GM18520 (cell line): ENCODE results near the gene FOXP1.

Experiments used
- ATAC-seq: cut with Tn5 transposase; IDR thresholded peaks from one replicate; pipeline ENCODE4 v1.9.1; 2021; ENCODE audit not compliant: unreplicated experiment

The FOXP1 gene

DNA sequence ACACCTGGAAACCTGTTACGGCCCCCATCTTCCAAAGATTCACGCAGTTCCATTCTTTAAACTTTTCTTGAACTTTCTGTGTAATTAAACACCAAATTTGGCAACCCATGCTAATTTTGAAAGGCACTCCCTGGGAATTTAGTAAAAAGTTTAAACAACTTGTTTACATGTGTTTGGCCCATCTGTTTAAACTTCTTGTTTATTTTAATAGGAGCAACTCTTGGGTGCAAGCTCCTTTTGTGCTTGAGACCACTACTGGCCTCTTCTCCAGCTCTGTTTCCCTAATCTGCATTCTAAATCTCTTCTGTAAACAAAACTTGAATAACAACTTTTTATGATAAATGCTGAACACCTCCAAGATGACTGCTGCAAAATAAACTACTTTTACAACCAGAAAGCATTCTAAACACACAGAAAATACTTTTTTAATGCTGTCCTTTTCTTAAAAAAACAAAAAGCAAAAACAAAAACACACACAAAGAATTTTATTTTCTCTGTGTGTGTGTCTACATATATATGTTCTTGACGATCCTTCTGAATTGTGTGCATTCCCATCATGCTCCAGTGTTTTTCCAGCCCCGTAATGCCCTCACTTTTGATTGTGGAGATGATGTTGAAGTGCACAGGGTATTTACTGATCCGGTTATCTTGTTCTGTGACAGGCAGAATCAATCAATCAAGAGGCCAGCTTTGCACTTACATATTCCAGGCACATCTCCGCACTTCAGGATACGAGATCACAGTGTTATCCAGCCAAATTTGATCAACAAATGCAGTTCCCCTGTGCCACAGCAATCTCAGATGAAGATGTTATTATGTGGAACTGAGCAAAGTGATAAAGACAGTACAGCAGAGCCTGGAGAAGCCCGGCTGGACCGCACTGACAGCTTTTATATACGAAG lies 416.9 kb downstream of the FOXP1 start:
- no peak for ATAC-seq

DNA sequence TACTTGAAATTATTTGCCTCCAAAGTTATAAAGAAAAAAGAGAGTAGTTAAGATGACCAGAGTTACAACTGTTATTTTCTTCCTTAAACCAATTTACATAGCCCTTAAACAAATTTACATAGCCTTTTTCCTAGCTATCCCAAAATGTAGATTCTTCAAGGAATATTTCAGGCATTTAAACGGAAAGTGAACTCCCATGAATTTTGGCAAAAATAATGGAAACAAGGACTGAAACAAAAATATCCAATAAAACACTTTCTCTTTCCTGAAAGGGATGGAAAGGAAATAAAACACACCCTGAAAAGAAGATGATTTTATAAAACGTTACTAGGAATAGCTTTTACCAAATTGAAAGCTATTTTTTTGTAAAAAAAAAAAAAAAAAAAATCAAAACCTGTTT lies 418.6 kb downstream of the FOXP1 start:
- no peak for ATAC-seq

DNA sequence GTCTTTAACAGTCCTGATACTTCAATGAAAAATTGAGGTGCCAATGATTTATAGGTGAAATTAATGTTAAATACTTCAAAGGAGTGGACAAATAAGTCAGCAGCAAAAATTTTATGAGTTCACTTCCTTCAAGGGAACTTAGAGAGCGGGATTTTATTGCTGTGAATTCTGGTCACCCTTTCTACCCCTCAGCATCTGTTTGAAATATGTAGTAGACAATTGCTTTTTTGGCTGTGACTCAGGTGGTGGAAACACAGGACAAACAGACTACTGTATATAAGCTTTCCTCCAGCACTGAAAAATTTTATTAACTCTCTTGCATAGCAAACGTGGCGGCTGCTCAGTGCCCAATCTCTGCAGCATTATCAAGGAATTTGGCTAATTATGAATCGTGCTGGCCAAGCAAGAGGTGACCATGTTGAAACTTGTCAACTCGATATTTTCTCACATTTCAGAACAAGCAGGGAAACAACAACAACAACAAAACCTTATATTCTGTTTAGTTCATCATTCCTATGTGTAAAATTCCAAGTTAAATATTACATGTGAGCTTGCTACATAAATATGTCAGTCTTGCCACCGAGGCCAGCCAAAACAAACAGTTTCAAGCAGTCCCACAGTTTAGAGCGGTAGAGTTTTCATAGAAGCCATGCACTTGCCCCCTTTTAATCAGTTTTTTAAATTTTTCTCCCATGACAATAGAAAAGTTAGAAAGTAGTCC lies 420.2 kb downstream of the FOXP1 start:
- ATAC-seq: no peak

DNA sequence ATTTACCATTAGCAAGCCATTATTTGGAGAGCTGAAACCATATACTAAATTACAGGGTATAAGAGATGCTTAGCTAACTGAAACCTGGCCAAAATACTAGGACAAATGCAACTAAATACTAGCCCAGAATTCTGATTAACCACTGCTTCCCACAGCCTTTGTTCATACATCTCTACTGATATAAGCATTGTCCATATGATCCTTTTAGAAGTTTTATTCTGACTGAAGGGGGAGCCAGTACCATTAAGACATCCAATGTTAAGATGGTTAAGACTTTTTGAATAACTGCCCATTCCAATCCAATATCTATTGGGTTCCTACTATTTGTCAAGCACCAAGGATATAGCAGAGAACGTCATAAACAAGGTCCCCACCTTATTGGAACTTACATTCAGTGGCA lies 421.3 kb downstream of the FOXP1 start:
- ATAC-seq: no peak

DNA sequence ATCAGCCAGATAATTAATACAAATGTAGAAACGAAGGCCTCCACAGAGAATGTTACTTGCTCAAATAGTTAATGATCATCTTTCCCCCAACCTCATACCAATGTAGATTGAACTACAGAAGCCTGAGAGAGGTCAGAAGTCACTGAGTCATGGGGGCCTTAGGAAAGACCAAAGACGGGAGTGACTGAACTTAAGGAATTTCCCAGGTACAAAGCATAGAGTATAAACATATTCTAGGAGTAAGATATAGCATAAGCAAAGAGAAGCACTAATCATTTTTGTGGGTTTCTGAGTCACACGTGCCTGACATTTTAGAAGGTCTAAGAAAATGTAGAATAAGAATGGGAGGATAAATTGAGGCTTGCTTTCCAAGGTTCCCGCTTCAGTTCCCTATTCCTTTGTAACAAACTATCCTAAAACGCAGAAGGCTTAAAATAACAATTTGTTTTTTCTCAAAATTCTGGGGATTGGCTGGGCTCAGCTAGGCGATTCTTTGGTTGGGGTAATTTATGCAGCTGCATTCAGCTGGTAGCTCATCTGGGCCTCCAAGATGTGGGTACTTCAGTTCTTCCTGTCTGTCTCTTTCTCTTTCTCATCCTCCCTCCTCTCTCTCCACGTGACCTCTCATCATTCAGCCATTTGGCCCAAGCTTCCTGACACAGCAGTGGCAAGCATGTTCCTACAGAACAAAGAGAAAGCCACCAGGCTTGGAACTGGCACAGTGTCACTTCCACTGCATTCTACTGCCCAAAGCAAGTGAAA lies 422.6 kb downstream of the FOXP1 start:
- ATAC-seq: no peak

DNA sequence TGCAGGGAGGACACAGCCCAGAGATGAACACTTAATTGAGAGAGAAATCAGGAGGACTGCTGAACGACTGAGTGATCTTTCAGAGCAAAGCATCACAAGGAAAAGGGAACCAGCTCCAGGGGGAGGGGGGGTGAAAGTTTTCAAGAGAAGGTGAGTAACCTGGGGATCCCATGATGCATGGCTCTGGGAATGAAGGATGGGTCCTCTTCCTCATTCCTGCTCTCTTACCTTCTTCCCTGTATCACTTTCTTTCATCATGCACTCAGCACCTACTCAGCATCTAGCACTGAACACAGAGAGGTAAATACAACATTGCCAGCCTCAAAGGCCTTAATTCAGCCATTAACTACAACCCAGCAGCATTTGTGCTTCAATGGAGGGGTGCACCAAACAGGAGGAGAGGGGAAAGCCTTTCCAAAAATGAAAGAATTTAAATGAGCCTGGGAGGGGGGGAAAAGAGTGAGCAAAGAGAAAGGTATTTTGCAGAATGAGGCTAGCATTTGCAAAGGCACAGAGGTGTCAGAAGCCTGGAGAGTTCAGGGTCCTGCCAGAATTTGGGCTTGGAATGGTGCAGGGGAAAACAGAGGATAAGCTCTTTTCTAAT lies 427.4 kb downstream of the FOXP1 start:
- ATAC-seq: no peak

DNA sequence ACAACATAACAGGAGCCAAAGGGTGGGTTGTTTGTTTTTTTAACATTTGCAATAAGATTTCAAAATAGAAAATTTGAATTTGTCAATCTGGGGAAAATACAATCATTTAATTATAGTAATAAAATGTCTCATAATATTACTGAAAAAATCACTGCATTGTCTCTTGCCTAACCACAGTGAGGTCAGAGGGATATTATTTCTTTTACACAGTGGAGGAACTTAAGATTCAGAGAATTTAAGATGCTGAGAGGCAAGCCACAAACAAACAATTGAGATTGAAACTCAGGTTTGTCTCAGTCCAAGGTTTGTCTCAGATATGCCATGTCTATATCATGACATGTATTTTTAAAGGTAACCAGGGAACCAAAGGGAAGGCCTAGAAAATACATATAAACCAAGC lies 428.7 kb downstream of the FOXP1 start:
- no peak for ATAC-seq

DNA sequence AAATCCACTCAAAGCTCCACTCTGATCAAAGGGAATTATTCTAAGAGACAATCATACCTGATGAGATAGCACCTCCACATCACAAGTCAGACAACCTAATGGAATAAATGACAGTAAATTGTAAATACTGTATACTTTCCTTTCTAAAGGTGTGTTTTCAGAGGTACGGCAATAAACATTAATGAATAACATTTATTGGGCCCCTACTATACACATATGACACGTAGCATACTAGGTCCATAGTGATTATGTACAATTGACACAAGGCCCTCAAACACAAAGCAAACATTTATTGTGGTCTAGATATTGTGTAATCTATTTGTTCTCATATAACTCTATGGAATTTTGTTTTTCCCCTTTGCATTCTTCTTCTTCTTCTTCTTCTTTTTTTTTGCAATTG lies 429.8 kb downstream of the FOXP1 start:
- no peak for ATAC-seq

DNA sequence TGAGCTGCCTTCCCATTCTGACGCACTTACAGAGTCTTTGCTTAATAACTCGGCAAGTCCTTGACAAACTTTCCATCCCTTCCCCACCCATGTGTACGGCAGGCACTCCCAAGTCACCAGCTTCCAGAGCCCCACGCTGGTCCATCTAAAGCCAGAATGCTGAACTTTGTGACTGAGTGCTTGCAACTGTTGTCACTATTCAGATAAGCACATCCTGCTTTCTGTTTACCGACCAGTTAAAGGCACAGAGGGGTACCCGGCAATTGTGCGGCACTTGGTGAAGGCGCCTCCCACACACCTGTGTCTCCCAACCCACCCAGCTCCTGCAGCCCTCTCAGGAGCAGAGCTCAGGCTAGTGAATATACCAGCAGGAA lies 430.6 kb downstream of the FOXP1 start:
- ATAC-seq: no peak

DNA sequence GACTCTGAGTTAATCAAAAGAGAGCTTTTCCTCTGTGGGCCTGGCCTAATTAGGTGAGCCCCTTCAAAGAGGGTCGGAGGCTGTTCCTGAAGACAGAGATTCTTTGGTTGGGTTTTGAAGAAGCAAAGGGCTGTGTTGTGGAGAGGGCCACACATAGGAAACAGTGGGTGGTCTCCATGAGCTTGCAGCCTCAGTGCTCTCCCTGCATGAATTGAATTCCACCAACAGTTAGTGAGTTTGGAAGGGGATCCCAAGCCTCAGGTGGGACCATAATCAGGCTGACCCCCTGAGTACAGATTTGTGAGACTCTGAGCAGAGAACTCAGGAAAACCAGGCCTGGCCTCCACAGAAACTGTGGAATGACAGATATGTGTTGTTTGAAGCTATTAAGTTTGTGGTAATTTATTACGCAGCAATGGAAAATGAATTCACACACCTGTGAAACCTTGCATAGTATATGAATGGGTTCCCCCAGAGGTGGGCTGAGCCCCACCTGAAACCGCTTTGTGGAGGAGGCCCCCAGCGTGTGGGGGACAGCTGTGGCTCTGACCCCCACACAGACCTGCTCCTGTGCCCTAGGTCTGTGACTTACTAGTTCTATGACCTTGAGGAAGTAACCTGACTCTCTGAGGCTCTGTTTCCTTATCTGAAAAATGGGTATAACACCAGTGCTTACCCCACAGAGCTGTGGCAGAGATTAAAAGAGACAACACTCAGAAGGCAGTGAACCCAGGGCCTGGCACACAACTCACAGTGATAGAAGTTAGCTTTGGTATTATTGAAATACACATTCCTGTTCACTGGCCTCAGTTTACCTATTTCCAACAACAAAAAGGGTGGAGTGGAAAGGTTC lies 431.3 kb downstream of the FOXP1 start:
- no peak for ATAC-seq

DNA sequence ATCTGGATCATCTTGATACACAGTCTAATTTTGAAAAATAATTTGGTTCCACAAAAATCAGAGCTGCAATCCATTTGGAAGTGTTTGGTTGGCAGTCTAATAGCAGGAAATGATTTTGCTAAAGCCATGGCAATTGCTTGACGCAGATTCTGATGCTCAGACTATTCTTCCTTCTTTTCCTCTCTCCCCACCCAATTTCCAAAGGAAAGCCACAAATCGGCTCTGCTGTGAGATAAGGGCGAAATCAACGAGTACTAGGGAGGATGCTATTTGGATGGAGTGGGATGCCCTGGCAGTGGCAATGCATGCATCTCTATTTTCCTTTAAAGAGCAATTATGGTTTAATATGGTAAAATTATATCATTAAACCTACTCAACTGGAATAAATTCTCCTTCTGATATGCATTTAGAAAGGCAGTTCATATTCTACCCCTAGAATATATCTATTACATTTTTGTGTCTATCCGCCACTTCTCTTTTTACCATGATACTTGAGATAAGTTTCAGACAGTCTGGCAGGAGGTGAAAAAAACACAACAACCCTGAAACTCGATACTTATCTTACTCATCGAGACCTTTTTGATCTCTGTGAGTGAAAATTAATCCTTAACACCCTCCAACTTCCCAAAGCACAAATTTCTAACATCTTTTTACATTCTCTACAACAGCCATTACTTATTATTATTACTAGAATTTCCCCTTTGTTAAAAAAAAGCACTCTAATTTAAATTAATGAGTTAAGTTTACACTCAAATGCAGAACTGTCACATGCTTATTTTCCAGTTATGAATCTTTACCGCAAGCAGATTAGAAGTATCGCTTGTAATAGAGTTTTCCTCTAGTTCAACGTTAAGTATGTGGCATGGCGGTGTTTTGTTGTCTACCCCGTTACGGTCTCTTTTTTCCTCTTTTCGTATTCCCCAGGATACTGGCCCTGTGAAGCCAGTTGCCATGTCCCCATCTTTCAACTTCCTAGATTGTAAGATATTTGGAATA lies 433.3 kb downstream of the FOXP1 start:
- ATAC-seq: no peak

DNA sequence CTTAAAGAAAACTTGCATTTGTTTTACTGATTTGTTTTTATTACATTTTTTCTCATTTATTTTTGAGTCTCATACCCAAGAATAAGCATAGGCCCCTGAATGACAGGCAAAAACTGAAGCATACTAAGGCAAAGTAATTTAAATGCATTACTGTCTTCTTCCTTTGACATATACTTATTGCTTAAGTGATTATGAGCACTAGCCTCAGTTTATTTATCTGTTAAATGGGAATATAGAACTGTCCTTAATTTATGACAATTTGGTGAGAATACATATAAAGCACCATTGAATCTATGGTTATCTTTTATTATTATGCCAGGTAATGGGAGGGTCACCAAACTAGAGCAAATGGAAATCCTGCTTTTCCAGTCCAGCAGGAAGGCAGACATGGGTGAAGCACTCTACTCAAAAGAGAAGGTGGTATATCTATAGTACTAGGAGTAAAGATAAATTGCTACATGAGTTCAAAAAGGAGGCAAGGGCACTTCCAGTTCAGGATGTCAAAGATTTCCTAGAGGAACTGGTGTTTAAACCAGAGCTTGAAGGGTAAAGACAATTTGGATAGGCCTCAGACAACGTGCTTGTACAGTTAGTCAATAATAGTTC lies 435.0 kb downstream of the FOXP1 start:
- ATAC-seq: no peak

DNA sequence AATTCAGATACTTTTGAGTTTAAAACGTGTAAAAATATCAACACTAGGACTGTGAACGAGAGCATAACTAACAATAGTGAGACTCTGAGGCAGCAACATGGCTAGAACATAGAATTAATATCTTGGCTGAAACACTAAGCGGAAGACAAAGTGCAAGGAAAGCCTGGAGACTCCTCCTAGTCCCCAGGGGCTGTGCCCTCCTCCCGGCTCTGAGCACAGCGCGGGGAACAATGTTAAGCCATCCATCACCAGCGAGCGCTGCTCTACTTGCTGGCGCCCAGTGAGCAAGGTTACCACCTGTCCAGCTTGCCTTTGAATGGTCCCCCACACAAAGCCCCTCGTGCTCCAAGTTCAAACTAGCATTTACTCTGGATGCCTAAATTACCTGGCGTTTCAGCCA lies 436.9 kb downstream of the FOXP1 start:
- no peak for ATAC-seq

DNA sequence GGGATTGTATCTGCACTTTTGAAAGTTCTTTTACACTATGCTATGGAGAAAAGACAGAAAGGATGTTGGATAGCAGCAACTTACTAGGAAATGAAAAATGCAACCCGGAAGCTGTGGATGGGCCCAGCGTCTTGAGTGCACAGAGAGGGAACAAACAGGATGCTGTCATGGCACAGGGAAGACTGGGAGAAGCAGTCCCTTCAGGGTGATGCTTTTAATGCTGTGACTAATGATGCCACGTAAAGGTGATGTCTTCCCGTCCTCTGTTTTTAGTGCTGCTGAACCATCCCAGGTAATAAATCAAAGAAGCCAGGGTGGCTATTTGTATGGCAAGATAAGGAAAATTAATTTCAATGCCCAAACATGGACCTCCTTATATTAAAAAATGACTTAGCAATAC lies 437.6 kb downstream of the FOXP1 start:
- no peak for ATAC-seq

DNA sequence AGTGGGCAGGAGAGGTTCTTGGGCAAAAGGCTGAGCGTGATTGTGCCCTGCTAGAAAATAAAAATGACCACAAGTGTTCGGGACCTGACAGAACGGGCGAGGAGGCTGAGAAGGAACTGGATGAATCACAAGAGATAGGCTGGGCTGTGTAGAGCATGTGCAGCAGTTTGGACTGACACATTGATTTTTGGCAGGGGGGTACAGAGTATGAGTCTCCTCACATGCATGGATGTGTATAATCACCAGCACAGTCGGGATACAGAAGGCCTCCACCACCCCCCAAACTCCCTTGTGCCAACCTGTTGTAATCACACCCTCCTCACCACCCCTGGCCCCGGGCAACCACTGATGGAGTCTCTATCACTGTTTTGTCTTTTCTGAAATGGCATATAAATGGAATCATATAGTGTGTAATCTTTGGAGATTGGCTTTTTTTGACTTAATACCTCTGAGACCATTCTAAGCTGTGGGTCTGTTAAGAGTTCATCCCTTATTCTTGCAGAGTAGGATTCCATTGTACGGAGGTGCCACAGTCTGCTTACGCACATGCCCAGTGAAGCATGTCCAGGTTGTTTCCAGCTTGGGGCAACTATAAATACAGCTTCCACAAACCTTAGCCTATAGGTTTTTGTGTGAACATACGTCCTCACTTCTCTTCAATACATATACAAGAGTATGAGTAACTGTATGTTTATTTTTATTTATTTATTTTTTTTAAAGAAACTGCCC lies 438.8 kb downstream of the FOXP1 start:
- no peak for ATAC-seq

DNA sequence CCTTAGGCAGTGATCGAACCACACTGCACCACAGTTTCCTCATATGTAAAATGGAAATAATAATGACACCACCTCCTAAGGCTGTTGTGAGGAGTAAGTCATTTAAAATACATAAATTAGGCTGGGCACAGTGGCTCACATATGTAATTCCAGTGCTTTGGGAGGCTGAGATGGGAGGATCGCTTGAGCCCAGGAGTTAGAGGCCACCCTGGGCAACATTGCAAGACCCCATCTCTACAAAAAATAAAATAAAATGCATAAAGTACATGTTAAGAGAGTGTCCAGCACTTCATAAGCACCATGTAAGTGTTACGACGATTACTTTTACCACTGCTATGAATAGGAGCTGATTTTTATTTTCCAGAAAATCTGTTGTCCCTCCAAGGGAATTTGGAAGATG lies 440.0 kb downstream of the FOXP1 start:
- no peak for ATAC-seq

DNA sequence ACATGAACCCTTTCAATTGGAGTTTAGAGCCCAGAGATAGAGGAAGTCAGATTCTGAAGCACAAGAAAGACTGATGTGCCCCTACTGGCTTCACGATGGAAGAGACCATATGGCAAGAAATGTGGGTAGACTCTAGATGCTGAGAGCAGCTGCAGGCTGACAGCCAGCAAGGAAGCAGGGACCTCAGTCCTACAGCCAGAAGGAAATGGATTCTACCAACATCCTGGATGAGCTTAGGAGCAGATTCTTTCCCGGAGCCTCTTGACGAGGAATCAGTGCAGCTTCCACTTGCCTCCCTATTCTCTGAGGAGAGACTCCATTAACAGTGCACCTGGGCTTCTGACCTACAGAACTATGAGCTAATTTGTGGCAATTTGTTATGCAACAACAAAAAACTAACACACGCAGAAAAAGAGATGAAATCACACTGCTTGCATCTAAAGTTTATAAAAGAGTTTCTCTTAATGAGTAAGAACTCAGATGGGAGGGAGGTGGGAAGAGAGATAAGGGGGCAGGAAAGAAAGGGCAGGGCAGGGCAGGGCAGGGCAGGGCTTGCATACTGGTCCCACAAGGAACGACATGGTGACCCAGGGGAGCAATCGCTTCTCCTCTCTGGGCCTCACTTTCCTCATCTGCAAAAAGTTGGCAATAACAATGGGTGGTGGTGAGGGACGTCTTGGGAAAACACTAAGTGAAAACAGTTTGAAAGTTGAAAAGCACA lies 440.9 kb downstream of the FOXP1 start:
- ATAC-seq: no peak
